GM12875 (cell line): ENCODE results near the gene LYPD1.

ENCODE experiments used
- H3K4me3 ChIP-seq: one replicate; pipeline ENCODE4 v1.5.1; 2011; ENCODE audit warnings: low read depth, low read length, control low read depth
- CTCF ChIP-seq: IDR thresholded peaks from 2 replicates; pipeline ENCODE4 v1.5.1; 2011; ENCODE audit warnings: low read depth, mild to moderate bottlenecking, control low read depth, inconsistent platforms, low read length, moderate library complexity, borderline replicate concordance; ENCODE audit not compliant: insufficient read depth

Gene LYPD1

GRCh38 chr2:132623096-132623839 is 46.7 kb downstream of the LYPD1 start:
- H3K4me3 ChIP-seq, result no peak overlapping the region
- TF ChIP-seq CTCF, result no peak

- TF ChIP-seq CTCF, result no peak
These were observed 48.7 kb downstream of the LYPD1 start for GRCh38 chr2:132621131-132621875.

GRCh38 chr2:132620115-132620514 is 49.9 kb downstream of the LYPD1 start:
- TF ChIP-seq CTCF, result no peak
- no peak overlapping the region for H3K4me3 ChIP-seq

More at GRCh38 chr2:132621131-132621875, 48.7 kb downstream of the LYPD1 start:
- H3K4me3 ChIP-seq, result no peak overlapping the region

GRCh38 chr2:132618734-132619133 is 51.3 kb downstream of the LYPD1 start:
- no peak for TF ChIP-seq CTCF
- no peak overlapping the region for H3K4me3 ChIP-seq

DNA sequence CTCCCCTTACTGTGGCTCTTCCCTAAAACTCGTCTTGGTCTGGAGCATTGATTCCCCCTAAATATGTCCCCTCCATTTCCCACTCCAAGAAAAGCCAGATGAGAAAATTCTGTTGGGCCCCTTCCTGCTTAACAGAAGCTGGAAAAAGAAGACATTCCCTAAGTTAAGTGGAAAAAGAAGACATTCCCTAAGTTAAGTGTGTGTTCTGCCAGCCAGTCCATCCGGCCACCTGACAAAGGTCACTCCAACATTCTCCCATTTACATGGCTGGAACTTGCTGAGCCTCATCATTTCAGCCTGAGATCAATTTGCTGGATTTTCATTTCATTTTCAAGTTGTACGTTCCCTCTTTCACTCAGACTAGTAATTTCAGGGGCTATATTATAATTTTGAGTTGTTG is 52.0 kb downstream of the LYPD1 start:
- no peak overlapping the region for H3K4me3 ChIP-seq
- TF ChIP-seq CTCF, result no peak

DNA sequence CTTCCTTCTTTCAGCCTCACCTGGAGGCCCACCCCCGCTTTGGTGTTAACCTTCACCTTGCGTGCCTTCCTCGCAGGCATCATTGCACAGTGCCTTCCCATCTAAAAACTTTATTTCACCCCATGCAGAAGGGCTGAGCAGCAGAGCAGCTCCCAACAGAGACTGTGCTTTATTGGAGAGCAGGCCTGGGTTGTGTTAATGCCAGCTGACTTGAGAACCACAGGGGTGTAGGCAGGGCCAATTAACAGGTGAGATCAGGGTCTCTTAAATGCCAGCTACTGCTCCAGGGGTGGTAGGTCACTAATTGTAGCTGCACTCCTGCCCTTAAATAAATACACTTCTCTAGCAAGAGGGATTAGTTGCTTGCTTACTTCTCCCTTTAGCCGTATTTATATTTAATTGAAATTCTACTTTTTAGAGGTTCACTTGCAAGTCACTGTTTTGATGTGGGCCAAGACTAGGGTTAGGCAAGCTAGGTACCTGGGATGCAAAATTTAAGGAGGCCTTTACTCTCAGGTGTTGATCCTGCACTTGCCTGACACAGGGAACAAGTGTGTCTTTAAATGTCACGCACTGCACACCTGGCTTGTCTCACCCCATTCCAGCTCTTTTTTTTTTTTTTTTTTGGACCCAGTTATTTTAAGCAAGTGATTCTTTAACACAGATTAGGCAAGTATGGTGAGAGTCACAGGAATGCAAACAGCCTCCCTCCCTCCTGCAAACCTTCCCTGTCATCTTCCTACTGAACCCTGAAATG is 54.5 kb downstream of the LYPD1 start:
- TF ChIP-seq CTCF, result no peak
- no peak overlapping the region for H3K4me3 ChIP-seq
